NCI-H446 (cell line): ENCODE results near the gene PEBP1.

Experiments
- DNase-seq, 2 experiments: peaks; one replicate each; lab custom pipeline; 2025; lab: John Stamatoyannopoulos, UW

Gene PEBP1

GRCh38 chr12:118136559-118137003 is 657 bp downstream of the PEBP1 start:
- peak in 1 of 2 experiments; percentile 7 for DNase-seq

GRCh38 chr12:118137148-118137678 is 1.3 kb downstream of the PEBP1 start:
- no peak for DNase-seq

GRCh38 chr12:118140825-118141224 is 4.9 kb downstream of the PEBP1 start:
- DNase-seq: no peak

- no peak for DNase-seq
Observed at GRCh38 chr12:118144499-118144898, 8.6 kb downstream of the PEBP1 start.

GRCh38 chr12:118145113-118145797 is 9.3 kb downstream of the PEBP1 start:
- no peak for DNase-seq

- DNase-seq: no peak
Observed at GRCh38 chr12:118145798-118146156, 9.9 kb downstream of the PEBP1 start.

- DNase-seq: no peak
Observed at GRCh38 chr12:118148287-118148686, 12.4 kb downstream of the PEBP1 start.

GRCh38 chr12:118150625-118151024 is 14.7 kb downstream of the PEBP1 start:
- DNase-seq: no peak

- no peak for DNase-seq
Observed at GRCh38 chr12:118151755-118152154, 15.8 kb downstream of the PEBP1 start.

- DNase-seq: no peak
Observed at GRCh38 chr12:118160536-118160935, 24.6 kb downstream of the PEBP1 start.

- DNase-seq: peak in 1 of 2 experiments; percentile 30
Observed at GRCh38 chr12:118164798-118165486, 29.0 kb downstream of the PEBP1 start.

GRCh38 chr12:118166946-118167345 is 31.0 kb downstream of the PEBP1 start:
- no peak for DNase-seq

GRCh38 chr12:118175823-118176447 is 40.0 kb downstream of the PEBP1 start:
- no peak for DNase-seq

GRCh38 chr12:118183155-118183554 is 47.2 kb downstream of the PEBP1 start:
- DNase-seq: no peak

GRCh38 chr12:118183711-118184110 is 47.8 kb downstream of the PEBP1 start:
- DNase-seq: no peak

- no peak for DNase-seq
Observed at GRCh38 chr12:118185602-118186397, 49.9 kb downstream of the PEBP1 start.

GRCh38 chr12:118187751-118188435 is 52.0 kb downstream of the PEBP1 start:
- no peak for DNase-seq

- DNase-seq: no peak
Observed at GRCh38 chr12:118188690-118189371, 52.9 kb downstream of the PEBP1 start.

GRCh38 chr12:118189741-118190191 is 53.8 kb downstream of the PEBP1 start:
- DNase-seq: no peak

- no peak for DNase-seq
Observed at GRCh38 chr12:118190266-118190665, 54.3 kb downstream of the PEBP1 start.

GRCh38 chr12:118193477-118193876 is 57.6 kb downstream of the PEBP1 start:
- DNase-seq: no peak
